ENCODE results near the gene THAP3.
"Not testable (repeated sequence)": the region's sequence is repeated elsewhere in the genome, so short reads cannot be mapped to it uniquely, and the experiment has no call there.

THAP3 gene

GRCh38 chr1:6596351-6596750, 28.3 kb upstream of the THAP3 start:
- ATAC-seq (replicated peaks) = no peak
- no peak overlapping the region for H3K4me3 Mint-ChIP-seq
- peaks cover 67% of the 10 kb centered on the region for H3K36me3 Mint-ChIP-seq (ENCODE audit: insufficient read depth)
- no peaks in the 10 kb centered on the region for H3K9me3 Mint-ChIP-seq
- peaks cover 35 to 37% of the 10 kb centered on the region in 2 donors for H3K4me1 Mint-ChIP-seq (ENCODE audit: low read depth in 2 of 2)
- no peaks in the 10 kb centered on the region for H3K27me3 Mint-ChIP-seq
- H3K27ac Mint-ChIP-seq = peak overlapping the region; percentile 22 to 66
- no peak for DNase-seq

GRCh38 chr1:6596886-6597776, 27.5 kb upstream of the THAP3 start:
- no peak for DNase-seq
- ATAC-seq (replicated peaks) = no peak
- Mint-ChIP-seq H3K4me1 (ENCODE audit: low read depth in 2 of 2) (peaks cover 34 to 37% of the 10 kb centered on the region in 2 donors), H3K4me3 (no peak overlapping the region), H3K27ac (peak overlapping the region in 1 of 2 donors; percentile 66), H3K27me3 (no peaks in the 10 kb centered on the region), H3K36me3 (ENCODE audit: insufficient read depth) (peaks cover 71% of the 10 kb centered on the region), H3K9me3 (no peaks in the 10 kb centered on the region)

- Mint-ChIP-seq H3K36me3 (ENCODE audit: insufficient read depth) (peaks cover 71% of the 10 kb centered on the region), H3K9me3 (no peaks in the 10 kb centered on the region), H3K4me3 (no peak overlapping the region), H3K27me3 (no peaks in the 10 kb centered on the region), H3K4me1 (ENCODE audit: low read depth in 2 of 2) (peaks cover 34 to 37% of the 10 kb centered on the region in 2 donors), H3K27ac (peak overlapping the region in 1 of 2 donors; percentile 66)
- no peak for DNase-seq
- ATAC-seq (replicated peaks) = no peak
These were observed 26.9 kb upstream of the THAP3 start for GRCh38 chr1:6597777-6598131.

GRCh38 chr1:6599141-6599975, 25.3 kb upstream of the THAP3 start:
- H3K9me3 Mint-ChIP-seq = no peaks in the 10 kb centered on the region
- H3K27ac Mint-ChIP-seq = peak overlapping the region; percentile 92 to 98
- DNase-seq (peak; percentile 33 to 45 (median 42)), ATAC-seq (replicated peaks) (peak; percentile 12)
- H3K4me1 Mint-ChIP-seq (ENCODE audit: low read depth in 2 of 2) = peaks cover 37 to 45% of the 10 kb centered on the region in 2 donors
- H3K36me3 Mint-ChIP-seq (ENCODE audit: insufficient read depth) = peaks cover 68% of the 10 kb centered on the region
- no peaks in the 10 kb centered on the region for H3K27me3 Mint-ChIP-seq
- H3K4me3 Mint-ChIP-seq = peak overlapping the region; percentile 94 to 96

DNA sequence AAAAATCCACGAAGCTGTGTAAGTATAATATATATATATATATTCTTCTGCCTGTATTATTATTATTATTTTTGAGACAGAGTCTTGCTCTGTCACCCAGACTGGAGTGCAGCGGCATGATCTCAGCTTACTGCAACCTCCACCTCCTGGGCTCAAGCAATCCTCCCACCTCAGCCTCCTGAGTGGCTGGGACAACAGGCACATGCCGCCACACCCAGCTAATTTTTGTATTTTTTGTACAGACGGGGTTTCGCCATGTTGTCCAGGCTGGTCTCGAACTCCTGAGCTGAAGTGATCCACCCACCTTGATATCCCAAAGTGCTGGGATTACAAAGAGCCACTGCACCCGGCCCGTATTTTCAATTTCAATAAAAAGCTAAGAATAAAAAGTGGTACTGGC, 24.7 kb upstream of the THAP3 start:
- H3K9me3 Mint-ChIP-seq, H3K27me3 Mint-ChIP-seq: not testable (repeated sequence)
- H3K4me1 Mint-ChIP-seq (ENCODE audit: low read depth in 2 of 2) = peaks cover 37 to 45% of the 10 kb centered on the region in 2 donors

GRCh38 chr1:6600410-6601048, 24.1 kb upstream of the THAP3 start:
- Mint-ChIP-seq H3K9me3 (no peaks in the 10 kb centered on the region), H3K27ac (peak overlapping the region; percentile 92 to 98), H3K4me1 (ENCODE audit: low read depth in 2 of 2) (peaks cover 34 to 44% of the 10 kb centered on the region in 2 donors), H3K4me3 (peak overlapping the region; percentile 94 to 96), H3K27me3 (no peaks in the 10 kb centered on the region), H3K36me3 (ENCODE audit: insufficient read depth) (peaks cover 56% of the 10 kb centered on the region)
- ATAC-seq (replicated peaks) (no peak), DNase-seq (no peak)

More for the DNA sequence above, 24.7 kb upstream of the THAP3 start:
- Mint-ChIP-seq H3K27ac (peak overlapping the region; percentile 92 to 98), H3K4me3 (peak overlapping the region; percentile 94 to 96), H3K36me3 (ENCODE audit: insufficient read depth) (peaks cover 62% of the 10 kb centered on the region)
- not testable (repeated sequence) for ATAC-seq (replicated peaks); DNase-seq

DNA sequence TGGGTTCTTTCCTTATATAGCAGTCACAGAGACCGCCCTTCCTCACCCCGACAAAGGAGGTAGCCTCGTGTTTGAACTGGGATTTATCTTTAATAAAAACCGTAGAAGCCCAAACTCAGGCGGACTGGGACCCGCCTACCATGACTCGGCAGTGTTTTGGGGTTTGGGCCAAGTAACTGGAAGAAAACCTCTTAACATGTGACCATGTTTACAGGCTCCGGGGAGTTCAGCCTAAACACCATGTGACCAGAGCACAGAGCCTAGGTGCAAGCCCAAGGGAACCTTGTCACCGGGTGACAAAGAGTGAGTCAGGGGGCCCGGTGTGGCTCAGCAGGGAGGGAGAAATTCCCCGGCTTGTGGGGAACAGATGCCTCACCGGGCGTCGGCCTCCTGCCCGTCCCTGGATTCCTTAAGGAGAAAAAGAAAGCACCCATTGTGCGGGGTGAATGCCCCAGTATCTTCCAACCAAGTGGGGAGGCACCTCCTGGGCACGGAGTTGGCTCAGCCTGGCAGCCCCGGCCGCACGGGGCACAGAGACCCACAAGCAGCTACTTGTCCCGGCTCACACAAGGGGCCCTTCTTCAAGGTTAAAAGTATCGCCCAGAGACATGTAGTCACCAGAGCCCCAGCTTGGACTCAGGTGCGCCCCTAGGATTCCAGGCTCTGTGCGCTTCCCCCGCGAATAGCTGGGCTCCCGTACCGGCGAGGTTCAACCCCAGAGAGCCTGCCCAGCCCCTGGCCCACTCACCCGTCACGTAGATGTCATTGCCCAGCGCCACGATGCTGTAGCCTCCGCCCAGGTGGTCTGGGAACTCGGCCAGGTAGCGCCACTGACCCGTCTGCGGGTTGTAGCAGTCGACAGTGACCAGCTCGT, 23.4 kb upstream of the THAP3 start:
- Mint-ChIP-seq H3K27ac (peak overlapping the region; percentile 92 to 98), H3K4me1 (ENCODE audit: low read depth in 2 of 2) (peaks cover 26 to 39% of the 10 kb centered on the region in 2 donors), H3K27me3 (no peaks in the 10 kb centered on the region), H3K4me3 (peak overlapping the region; percentile 94 to 96), H3K9me3 (no peaks in the 10 kb centered on the region), H3K36me3 (ENCODE audit: insufficient read depth) (peaks cover 49% of the 10 kb centered on the region)
- ATAC-seq (replicated peaks) = peak; percentile 50
- DNase-seq = peak; percentile 54 to 59 (median 59)

GRCh38 chr1:6601923-6602668, 22.6 kb upstream of the THAP3 start:
- Mint-ChIP-seq H3K27ac (peak overlapping the region; percentile 92 to 98), H3K4me1 (ENCODE audit: low read depth in 2 of 2) (peaks cover 25 to 38% of the 10 kb centered on the region in 2 donors), H3K27me3 (no peaks in the 10 kb centered on the region), H3K4me3 (peak overlapping the region; percentile 94 to 96), H3K36me3 (ENCODE audit: insufficient read depth) (peaks cover 43% of the 10 kb centered on the region), H3K9me3 (no peaks in the 10 kb centered on the region)
- DNase-seq (peak in 2 of 3 experiments; percentile 16 to 21), ATAC-seq (replicated peaks) (peak; percentile 30)

- Mint-ChIP-seq H3K9me3 (no peaks in the 10 kb centered on the region), H3K27me3 (no peaks in the 10 kb centered on the region), H3K4me3 (peak within 1 kb of the TSS; percentile 94 to 96), H3K4me1 (ENCODE audit: low read depth in 2 of 2) (peaks cover 25 to 34% of the 10 kb centered on the region in 2 donors), H3K36me3 (ENCODE audit: insufficient read depth) (peaks cover 38% of the 10 kb centered on the region), H3K27ac (peak within 1 kb of the TSS; percentile 92 to 98)
- DNase-seq = peak; percentile 76 to 81 (median 79)
- peak; percentile 64 for ATAC-seq (replicated peaks)
These were observed 21.9 kb upstream of the THAP3 start, which contains the start of gene KLHL21 for GRCh38 chr1:6602669-6603237. TSS of gene KLHL21 (minus strand) at chr1:6602869. CDS start at chr1:6602817, 52 bp downstream.

GRCh38 chr1:6603238-6603914, 21.3 kb upstream of the THAP3 start:
- DNase-seq (peak; percentile 49 to 55 (median 52)), ATAC-seq (replicated peaks) (peak; percentile 49)
- peak overlapping the region; percentile 84 to 86 for H3K4me3 Mint-ChIP-seq
- H3K4me1 Mint-ChIP-seq (ENCODE audit: low read depth in 2 of 2) = peaks cover 25 to 31% of the 10 kb centered on the region in 2 donors
- H3K27ac Mint-ChIP-seq = peak overlapping the region; percentile 91 to 98
- H3K9me3 Mint-ChIP-seq = no peaks in the 10 kb centered on the region
- no peaks in the 10 kb centered on the region for H3K27me3 Mint-ChIP-seq
- H3K36me3 Mint-ChIP-seq (ENCODE audit: insufficient read depth) = peaks cover 32% of the 10 kb centered on the region

DNA sequence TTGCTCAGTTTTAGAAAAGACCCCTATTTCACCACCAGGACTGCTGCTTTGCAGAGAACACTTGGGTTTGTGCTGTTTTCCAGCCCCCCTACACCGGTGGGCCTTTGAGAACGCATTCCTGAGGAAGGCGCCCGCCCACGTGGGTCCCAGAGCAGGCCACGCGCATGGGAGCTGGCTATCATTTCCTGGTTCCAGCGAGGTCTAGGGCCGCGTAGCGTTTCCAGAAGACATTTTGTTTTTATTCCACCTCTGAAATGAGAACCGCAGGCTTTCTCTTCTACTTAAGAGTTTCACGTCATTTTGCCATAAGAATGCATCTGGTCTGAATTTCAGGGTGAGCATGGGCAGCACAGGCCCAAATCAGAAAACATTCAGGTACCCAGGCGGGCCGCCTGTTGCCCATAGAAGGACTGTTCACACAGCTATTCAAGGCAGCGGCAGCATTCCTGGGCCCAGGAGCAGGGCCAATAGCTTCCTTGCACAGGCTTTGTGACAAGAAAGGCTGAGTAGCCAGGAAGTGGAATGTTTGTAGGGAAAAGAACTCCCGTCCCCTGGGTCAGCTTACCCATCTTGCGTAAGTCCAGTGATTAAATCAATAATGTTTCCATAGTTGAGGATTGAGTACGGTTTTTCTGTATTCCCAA, 20.6 kb upstream of the THAP3 start:
- peak overlapping the region; percentile 84 to 86 for H3K4me3 Mint-ChIP-seq
- peaks cover 25 to 31% of the 10 kb centered on the region in 2 donors for H3K4me1 Mint-ChIP-seq (ENCODE audit: low read depth in 2 of 2)
- ATAC-seq (replicated peaks) (no peak), DNase-seq (no peak)
- no peaks in the 10 kb centered on the region for H3K27me3 Mint-ChIP-seq
- H3K36me3 Mint-ChIP-seq (ENCODE audit: insufficient read depth) = peaks cover 27% of the 10 kb centered on the region
- no peaks in the 10 kb centered on the region for H3K9me3 Mint-ChIP-seq
- H3K27ac Mint-ChIP-seq = peak overlapping the region; percentile 91 to 98
